Activated CD4-positive, alpha-beta T cell treated with anti-CD3 and anti-CD28 coated beads, Interleukin-10, Interleukin-2, amounts not matched to agents 100 ng/mL and 50 ng/mL, durations not matched to agents 16 hours and 8 hours (primary cell): Measurements from ENCODE around the gene NDUFA8.

ENCODE experiments used
- DNase-seq: peaks from one replicate; pipeline ENCODE4 v3.0.0-alpha.2; 2020

Gene NDUFA8

DNA sequence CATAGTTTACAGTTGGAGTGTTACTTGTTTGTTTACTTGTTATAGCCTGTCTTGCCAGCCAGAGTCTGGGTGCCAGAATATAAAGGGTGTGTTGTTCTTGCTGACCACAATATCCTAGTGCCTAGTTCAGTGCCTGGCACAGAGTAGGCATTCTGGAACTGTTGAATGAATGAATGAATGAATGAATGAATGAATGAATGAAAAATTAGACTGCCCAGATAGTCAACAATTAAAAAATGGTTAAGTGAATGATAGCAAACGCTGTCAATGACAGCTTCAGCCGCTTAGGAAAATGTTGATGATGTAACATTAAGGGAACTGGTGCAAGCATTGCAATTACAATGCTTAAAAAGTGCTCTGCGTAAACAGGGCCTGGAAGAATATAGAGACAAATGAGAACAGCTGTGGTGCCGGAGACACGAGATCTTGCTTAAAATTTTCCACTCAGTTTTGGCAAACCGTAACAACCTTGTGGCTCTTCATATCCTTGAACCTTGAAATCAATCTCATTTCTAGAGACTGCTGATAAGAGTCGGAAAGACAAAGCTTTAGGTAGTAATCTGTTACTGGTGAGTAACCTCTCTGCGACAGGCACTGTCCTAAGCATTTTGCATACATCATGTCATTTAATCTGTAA is 61.8 kb downstream of the NDUFA8 start:
- no peak for DNase-seq

DNA sequence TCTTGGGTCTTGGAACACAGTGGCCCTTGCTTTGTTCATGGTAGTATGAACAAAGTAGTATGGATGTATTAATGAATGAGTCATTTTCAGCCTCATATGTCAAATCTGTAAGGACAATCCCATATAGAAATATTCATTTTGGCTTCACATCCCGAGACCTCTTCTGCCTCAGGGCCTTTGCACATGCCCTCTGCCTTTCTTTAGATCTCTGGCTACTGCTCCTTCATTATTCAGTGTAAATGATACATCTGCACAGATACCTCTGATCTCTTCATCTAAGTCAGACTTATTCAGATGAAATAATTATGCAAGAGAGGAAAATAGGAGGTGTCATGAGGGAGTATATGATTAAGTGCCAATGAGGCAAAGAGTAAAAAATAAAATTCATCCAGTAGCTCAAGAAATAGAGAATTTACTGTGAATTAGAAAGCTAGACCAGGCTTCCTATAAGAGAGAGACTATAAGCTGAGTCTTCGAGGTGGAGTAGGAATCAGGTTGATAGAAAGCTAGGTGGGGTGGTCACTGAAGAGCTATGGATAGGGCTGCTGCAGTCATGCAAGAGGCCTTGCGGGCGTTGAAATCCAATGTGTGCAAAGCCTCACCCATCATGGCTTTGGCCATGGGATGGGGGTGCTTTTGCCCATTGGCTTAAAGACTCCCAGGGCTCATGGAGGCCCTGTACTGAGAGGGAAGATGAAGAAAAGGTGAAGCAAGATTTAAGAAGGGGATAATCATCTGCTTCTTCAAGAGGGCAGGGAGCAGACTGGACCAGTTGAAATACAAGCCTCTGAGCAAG is 62.8 kb downstream of the NDUFA8 start:
- DNase-seq: no peak

DNA sequence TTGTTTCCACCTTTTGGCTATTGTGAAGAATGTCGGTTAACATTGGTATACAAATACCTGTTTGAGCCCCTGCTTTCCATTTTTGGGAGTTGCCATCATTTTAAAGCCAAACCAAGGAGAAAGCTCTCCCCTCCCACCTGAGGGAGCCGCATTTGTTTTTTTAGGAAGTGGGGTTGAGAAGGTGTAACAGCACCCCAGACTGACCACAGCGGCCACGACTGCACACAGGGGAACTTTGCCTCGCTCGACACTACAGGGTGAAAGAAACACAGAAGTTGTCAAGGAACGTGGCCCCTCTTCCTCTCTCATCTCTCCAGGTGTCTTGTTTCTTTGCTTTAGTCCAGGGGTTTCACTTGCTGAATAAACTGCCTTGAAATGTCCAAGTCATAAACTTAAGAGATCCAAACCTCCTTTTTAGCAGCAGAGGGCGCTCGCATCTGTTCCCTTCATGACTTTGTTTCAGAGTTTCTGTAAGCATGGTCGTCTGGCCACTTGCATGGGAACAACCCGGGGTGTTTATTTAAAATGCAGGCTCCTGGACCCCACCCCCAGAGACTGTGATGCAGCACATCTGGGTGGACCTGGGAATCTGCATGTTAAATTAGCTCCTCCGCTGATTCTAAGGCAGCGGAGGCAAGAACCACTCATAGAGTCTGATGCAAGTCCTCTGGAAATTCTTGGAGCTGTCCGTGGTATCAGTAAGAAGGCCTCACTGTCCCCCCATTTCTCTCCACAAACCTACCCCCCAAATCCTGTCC is 64.4 kb downstream of the NDUFA8 start:
- peak; percentile 59 for DNase-seq
